HG03565 (cell line): ENCODE results near the gene ZNF341.
"Not testable (repeated sequence)": the region's sequence is repeated elsewhere in the genome, so short reads cannot be mapped to it uniquely, and the experiment has no call there.

Experiments
- ATAC-seq: cut with Tn5 transposase; IDR thresholded peaks from one replicate; pipeline ENCODE4 v1.9.1; 2021; ENCODE audit warnings: mild to moderate bottlenecking, moderate library complexity; ENCODE audit not compliant: unreplicated experiment

ZNF341 gene

DNA sequence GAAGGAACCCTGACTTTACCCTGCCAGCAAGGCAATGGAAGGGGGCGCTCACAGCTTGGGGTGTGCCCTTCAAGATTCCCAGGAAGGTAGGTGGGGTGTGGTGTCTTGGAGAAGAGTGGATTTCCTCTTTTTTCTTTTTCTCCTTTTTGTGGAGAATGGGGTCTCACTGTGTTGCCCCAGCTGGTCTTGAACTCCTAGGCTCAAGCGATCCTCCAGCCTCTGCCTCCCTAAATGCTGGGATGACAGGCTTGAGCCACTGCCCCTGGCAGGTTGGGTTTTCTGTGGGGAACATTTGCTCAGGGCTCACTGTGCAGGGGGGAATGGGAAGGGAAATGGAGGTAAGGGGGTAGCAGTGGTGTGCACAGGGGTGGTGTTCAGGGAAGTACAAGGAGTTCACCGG, 4.0 kb upstream of the ZNF341 start:
- no peak for ATAC-seq

GRCh38 chr20:33728463-33728862, 3.3 kb upstream of the ZNF341 start:
- ATAC-seq = no peak

DNA sequence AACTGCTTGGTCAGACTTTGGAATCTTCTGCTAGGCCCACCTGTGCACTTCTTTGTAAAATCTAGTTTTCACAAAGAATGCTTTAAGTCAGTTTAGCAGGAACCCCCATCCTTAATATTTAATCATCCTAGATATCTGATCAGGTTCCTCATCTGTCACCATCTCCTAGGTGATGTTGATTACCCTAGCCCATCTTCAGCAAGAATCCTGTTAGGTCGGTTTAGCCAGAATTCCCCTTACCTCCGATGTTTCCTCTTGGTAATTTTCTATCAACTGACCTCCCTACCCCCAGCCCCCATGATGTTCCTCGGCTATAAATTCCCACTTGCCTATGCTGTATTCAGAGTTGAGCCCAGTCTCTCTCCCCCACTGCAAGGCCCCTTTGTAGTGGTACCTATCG, 2.7 kb upstream of the ZNF341 start:
- no peak for ATAC-seq

DNA sequence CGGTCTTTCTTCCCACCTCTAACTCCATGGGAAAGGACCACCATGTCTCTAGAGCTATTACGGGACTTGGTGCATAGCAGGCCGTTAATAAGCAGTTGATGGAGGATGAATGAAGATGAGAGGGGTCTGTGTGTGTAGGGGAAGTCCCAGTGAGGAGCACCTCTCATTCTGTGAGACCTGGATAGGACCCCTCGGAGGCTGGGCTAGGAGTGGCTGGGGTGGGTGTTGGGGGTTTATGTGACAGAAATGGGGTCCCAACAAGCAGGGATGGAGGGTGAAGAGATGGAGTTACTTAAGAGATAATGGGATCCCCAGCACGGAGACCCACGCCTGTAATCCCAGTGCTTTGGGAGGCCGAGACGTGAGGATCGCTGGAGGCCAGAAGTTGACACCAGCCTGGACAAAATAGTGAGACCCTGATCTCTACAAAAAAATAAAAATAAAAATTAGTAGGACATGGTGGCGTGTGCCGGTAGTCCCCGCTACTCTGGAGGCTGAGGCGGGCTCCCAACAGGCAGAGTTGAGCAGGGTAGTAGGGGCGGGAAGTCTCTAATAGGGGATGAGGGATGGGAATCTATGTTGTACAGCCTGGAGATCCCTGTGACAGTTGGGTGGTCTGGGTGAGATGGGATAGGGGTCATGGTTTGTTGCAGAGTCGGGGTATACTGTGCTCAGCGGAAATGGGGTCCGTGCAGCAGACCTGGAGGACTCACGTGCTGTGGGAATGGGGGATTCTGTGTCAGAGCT, 677 bp upstream of the ZNF341 start:
- no peak for ATAC-seq

DNA sequence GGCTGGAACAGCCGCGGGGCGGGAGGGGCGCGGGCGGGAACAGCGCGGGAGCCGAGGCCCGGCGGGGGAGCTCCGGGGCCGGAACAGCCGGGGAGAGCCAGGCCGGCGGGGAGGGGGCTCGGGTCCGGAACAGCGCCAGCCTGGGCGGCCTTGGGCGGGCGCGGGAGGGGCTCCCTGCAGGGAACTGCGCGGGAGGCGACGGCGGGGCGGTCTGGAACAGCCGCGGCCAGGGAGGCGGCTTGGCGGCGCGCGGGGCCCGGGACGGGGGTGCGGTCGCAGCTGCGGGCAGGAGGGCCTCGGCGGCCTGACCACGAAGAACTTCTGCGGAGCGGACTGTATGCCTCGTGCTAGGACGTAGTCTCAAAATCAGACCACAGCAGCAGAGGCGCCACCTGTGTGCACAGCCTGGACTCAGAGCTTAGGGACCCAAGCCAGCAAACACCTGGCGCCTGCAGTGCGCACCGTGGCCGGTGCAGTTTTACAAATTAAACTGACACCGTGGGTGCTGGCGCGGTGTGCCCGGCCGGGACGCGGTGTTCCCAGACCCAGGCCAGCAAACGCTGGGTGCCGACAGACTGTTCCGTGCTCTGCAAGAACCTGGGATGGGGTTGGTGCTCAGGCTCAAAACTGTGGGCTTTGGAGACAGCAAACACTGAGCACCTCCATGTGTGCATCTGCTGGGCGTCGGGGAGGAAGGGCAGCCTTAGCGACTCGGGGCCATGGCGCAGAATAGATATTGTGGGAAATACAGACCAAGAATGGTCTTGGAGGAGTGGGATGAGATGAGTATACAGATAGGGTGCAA, 572 bp downstream of the ZNF341 start:
- peak; percentile 32 for ATAC-seq

GRCh38 chr20:33733654-33734576, 2.1 kb downstream of the ZNF341 start:
- ATAC-seq = no peak

- no peak for ATAC-seq
Measured at GRCh38 chr20:33736962-33737361, 5.2 kb downstream of the ZNF341 start.

- no peak for ATAC-seq
Measured at GRCh38 chr20:33739493-33739892, 7.7 kb downstream of the ZNF341 start.

GRCh38 chr20:33740189-33740588, 8.4 kb downstream of the ZNF341 start:
- ATAC-seq = no peak

DNA sequence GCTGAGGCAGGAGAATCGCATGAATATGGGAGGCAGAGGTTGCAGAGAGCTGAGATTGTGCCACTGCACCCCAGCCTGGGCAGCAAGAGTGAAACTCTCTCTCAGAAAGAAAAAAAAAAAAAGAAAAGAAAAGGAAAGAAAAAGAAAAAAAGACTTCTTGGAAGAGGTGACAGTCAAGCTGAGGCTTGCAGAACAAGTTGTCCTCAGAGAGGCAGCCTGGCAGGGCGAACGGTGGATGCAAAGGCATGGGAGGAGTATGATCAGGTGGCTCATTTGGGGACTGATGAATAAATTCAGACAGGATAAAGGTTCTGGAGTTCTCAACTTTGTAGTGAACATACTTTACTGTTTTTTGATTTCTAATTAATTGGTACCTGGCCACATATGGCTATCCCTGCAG, 12.4 kb downstream of the ZNF341 start:
- ATAC-seq = no peak

DNA sequence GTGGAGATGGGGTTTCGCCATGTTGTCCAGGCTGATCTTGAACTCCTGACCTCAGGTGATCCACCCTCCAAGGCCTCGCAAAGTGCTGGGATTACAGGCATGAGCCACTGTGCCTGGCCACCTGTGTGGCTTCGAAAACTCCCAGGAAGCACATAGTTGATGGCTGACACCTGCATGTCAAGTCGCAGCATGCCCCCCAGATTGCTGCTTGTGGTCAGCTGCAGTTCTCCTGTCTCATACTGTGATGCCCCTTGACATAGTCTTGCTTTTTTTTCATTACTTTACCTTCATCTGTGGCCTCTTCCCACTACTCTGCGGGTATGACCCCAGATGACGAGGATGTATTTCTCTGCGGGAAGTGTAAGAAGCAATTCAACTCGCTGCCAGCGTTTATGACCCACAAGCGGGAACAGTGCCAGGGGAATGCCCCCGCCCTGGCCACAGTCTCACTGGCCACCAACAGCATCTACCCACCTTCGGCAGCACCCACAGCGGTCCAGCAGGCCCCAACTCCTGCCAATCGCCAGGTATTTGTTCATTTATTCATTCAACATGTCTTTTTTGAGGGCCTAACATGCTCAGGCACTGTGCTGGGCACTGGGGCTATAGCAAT, 13.1 kb downstream of the ZNF341 start:
- ATAC-seq = no peak

DNA sequence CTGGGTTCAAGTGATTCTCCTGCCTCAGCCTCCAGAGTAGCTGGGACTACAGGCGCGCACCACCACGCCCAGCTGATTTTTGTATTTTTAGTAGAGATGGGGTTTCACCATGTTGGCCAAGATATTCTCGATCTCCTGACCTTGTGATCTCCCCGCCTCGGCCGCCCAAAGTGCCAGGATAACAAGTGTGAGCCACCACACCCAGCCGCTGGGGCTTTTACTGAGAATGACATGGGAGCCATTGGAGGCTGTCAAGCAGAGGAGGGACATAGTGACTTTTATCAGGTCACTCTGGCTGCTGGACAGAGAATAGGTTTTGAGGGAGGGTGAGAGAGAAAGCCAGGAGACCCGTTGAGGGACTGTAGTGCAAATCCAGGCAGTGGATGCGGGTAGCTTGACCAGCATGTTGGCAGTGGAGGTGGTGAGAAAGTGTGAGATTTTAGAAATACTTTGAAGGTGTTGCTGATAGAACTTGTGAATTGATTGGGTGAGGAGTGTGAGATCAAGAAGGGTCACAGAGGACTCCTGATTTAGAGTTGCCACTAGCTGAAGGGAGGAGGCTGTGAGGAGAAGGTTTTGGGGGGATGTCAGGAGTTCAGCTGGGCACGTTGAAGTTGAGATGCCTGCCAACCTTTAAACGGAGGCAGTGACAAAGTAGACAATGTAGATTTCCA, 14.7 kb downstream of the ZNF341 start:
- no peak for ATAC-seq

DNA sequence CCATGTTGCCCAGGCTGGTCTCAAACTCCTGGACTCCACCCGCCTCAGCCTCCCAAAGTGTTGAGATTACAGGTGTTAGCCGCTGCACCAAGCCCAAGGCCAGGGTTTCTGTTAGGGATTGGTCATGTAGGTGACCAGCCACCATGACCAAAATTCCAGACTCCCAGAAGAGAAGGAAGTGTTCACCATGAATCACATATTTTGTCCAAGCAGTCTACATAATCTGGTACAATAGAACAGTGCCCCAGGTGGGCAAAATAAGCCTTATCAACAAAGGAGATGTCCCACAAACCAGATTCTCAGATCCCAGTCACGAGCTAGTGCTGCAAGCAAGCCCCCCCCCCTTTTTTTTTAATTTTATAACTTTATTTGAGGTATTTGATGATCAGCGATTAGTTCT, 20.0 kb downstream of the ZNF341 start:
- ATAC-seq = no peak

DNA sequence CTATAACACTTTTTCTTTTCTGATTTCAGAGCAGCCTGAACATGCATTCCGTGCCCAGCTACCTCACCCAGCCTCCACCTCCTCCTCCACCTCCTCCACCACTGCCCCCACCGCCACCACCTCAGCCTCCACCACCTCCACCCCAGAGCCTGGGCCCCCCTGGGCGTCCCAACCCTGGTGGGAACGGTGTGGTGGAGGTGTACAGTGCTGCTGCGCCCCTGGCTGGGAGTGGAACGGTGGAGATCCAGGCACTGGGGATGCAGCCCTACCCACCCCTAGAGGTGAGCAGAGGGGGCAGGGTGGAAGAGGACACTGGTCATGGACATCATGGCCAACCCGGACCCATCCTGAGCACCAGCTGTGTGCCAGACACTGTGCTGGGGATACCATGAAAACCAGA, 21.3 kb downstream of the ZNF341 start:
- ATAC-seq = no peak

DNA sequence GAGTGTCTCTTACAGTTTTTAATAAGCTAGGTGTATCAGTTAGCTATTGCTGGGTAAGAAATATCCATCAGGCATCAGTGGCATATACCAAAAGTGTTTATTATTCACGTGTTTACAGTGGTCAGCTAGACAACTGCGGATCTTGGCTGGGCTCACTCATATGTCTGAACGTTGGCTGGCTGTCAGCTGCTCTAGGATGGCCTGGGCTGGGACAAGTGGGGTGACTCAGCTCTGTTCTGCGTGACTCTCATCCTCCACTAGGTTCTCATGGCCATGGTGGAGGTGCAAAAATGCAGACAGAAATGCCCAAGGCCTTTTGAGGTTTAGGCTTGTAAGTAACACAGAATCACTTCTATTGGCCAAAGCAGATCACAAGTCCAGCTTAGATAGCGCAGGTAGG, 22.0 kb downstream of the ZNF341 start:
- ATAC-seq = no peak

- not testable (repeated sequence) for ATAC-seq
Measured at GRCh38 chr20:33755936-33756490, 24.2 kb downstream of the ZNF341 start.

- ATAC-seq = no peak
Measured at GRCh38 chr20:33757046-33757445, 25.2 kb downstream of the ZNF341 start.

- ATAC-seq = no peak
Measured at GRCh38 chr20:33757458-33757857, 25.7 kb downstream of the ZNF341 start.

DNA sequence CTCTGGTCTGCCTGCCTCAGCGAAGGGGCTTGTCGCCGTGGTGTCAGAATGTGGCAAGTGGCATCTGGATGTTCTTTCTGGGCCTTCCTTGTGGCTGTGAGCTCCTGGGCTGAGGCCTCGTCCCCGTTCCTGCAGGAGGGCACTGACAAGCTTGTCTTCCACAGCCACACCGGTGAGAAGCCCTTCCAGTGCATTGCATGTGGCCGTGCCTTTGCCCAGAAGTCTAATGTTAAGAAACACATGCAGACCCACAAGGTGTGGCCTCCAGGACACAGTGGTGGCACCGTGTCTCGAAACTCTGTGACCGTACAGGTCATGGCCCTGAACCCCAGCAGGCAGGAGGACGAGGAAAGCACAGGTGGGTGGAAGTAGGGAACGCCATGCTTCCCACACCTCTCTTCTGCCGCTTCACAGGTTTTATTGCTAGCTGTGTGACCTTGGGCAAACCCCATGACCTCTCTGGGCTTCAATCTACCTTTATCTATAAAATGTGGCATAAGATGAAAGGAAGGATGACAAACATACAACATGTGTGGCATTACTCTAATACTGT, 30.0 kb downstream of the ZNF341 start:
- no peak for ATAC-seq

GRCh38 chr20:33765099-33765498, 33.3 kb downstream of the ZNF341 start:
- ATAC-seq = no peak
